ENCODE data around the gene FIG4.

DNA sequence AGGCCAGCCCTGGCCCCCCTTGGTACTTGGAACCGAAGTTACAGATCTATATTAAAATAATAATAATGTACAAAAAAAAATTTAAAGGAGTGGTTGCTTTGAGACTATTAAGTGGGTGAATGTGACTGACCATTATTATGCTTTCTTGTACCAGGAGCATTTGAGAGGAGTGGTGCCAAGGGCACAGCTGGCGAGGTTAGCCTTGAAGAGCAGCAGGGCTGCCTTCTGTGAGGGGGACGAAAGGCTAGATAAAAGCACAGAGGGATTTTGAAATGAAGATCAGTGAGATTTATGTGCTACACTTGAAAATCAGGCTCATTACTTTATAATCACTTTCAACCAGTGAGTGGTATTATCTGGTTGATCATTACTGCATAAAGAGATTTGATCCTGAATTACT is 48.6 kb downstream of the FIG4 start:
- TF ChIP-seq, protein P1, sequence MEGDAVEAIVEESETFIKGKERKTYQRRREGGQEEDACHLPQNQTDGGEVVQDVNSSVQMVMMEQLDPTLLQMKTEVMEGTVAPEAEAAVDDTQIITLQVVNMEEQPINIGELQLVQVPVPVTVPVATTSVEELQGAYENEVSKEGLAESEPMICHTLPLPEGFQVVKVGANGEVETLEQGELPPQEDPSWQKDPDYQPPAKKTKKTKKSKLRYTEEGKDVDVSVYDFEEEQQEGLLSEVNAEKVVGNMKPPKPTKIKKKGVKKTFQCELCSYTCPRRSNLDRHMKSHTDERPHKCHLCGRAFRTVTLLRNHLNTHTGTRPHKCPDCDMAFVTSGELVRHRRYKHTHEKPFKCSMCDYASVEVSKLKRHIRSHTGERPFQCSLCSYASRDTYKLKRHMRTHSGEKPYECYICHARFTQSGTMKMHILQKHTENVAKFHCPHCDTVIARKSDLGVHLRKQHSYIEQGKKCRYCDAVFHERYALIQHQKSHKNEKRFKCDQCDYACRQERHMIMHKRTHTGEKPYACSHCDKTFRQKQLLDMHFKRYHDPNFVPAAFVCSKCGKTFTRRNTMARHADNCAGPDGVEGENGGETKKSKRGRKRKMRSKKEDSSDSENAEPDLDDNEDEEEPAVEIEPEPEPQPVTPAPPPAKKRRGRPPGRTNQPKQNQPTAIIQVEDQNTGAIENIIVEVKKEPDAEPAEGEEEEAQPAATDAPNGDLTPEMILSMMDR (IDR thresholded peaks at IDR 0.05) = no peak
- TF ChIP-seq POLR2A (IDR thresholded peaks at IDR 0.05; ENCODE audit: low read depth) (no peak), POLR2AphosphoS5 (IDR thresholded peaks at IDR 0.05) (no peak)
